IPS DF 4.7 (cell line): ENCODE data around the gene MINDY4.

Experiments
- DNase-seq: peaks from one replicate; pipeline ENCODE4 v3.0.0-alpha.2; 2013; ENCODE audit warnings: low spot score; ENCODE audit errors: extremely low read depth

The MINDY4 gene

GRCh38 chr7:30851651-30852307 lies 80.6 kb downstream of the MINDY4 start:
- no peak for DNase-seq

DNA sequence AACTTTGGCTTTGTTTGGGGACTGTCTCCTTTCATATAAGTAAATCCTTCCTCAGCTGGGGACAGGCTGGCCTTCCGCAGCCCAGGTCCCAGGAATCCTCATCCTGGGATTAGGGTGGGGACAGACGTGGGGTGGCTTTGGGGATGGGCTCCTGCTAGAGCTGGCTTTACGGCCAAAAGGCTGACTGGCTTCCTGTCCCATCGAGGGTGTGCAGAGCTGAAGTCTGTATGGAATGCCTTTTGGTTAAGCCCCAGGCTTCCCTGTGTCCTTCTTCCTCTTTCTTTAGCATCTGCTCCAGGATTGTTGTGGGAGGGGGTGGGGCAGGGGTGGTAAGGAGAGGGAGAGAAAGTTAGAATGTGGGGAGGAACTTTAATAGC lies 81.1 kb downstream of the MINDY4 start:
- no peak for DNase-seq

- DNase-seq, result no peak
Observed at GRCh38 chr7:30852744-30853288, 81.6 kb downstream of the MINDY4 start.

GRCh38 chr7:30853576-30853975 lies 82.4 kb downstream of the MINDY4 start:
- no peak for DNase-seq

DNA sequence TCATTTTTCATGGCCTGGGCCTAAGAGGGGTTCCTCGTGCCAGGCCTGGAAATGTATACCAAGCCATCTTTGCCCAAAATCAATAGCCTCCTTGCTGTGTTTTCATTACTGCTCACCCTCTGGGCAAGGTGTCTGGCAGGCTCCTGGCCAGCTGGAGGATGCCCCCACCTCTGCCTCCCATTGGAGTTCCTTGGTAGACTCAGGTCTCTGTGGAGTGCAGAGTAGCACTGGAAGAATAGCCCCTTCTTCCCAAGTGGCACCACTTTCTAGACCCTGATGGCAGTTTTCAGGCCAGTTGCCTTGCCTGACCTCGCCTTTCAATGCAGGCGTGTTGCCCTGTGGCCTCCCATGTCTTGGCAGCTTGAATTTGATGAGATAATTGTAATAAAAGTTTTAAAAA lies 84.7 kb downstream of the MINDY4 start:
- no peak for DNase-seq

GRCh38 chr7:30858576-30858975 lies 87.4 kb downstream of the MINDY4 start:
- DNase-seq, result no peak

DNA sequence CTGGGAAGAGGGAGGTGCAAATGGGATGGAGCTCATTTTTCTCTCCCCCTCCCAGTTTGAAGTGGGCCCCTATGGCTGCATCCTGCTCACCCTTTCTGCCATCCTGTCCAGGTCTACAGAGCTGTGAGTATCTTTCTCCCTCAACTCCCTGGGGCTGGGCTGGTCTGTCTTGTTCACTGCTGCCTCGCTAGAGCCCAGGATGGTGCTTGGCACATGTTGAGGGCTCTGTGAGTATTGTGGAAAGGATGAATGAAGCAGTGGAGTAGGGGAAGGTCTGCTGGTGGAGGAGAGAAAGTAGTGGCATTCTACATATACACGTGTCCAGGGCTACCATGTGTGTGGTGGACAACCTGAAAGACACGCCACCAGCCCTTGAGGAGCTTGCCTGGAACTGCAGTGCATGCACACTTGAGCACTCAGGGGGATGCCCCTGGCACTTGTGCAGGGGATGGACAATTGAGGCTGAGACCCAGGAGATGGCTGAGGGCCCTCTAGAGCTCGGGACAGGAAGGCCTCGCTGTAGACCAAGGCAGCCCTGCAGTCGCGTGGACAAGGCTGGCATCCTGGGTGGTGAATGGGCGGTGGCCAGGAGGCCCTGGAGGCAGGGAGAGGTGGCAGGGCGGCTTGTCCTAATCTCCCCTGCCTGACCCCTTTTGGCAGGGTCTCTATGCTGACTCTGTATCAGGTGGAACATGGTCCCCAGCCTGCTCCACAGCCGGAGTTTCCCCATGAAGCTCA lies 88.2 kb downstream of the MINDY4 start:
- DNase-seq, result no peak

GRCh38 chr7:30859940-30860496 lies 88.8 kb downstream of the MINDY4 start:
- DNase-seq, result no peak

- DNase-seq, result no peak
Observed at GRCh38 chr7:30861612-30862011, 90.4 kb downstream of the MINDY4 start.

DNA sequence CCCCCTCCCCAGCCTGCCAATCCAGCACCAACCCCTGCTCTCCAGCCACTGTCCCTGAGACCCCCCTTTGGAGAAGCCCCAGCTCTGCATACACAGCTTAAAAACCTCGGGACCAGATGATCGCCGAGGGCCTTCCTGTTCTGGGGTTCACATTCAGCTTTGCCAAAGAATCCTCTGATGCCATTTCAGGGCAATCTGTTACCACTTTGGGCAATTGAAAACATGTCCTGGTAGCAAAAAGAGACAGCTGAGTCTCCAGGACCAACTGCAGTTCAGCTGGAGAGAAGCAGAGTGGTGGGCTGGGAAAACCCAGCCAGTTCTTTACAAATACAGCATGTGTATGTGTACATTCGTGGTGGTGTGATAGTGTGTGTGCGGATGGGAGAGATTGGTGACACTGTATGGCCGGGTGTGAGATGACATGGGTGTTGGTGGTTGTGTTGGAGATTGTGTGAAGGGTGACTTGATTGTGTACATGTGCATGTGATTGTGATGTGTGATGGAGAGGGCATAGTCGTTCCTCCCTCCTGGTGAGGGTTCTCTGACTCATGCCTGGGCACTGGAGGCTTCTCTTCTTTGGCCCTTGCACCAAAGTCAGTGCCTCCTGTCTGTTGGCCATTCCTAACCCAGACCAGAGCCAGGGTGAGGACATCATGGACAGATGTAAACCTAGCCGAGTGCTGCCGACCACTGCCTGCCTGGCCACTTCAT lies 91.9 kb downstream of the MINDY4 start:
- DNase-seq, result no peak

- DNase-seq, result no peak
Observed at GRCh38 chr7:30863706-30864035, 92.5 kb downstream of the MINDY4 start.

DNA sequence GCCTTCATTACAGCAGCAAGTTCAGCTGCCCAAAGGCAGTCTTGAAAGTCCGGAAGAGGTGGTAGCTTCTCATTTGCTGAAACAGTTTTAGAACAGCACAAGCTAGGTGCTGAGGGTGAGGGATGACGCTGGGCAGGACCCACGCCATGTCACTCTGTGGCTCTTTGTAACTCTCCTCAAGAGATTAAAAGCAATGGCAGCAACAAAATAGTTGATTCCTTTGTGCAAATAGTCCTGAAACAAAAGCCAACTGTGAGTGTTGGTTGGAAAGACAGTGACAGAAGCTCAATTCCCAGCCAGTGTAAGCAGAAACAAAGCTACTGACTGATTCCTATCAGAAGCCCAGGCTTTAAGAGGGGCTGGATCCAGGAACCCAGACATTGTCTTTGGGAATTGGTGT lies 92.9 kb downstream of the MINDY4 start:
- no peak for DNase-seq

- no peak for DNase-seq
Observed at GRCh38 chr7:30865076-30865475, 93.9 kb downstream of the MINDY4 start.

DNA sequence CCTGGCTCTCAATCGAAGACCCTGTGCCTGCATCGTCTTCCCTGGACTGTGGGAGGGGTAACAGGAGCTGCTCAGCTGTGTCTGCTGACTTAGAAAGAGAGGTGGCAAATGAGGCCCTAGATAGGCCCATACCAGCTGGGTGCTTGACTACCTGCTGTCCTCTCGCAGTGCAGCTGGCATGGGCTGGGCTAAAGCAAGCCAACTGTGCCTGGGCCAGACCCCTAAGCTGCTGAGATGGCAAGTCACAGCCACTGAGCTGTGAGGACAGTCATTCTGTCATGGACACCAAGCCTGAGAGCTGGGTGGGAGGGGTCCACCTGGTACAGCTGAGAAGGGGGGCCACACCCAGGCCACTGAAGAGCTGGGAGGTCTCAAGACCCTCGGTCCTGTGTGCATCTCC lies 94.6 kb downstream of the MINDY4 start:
- DNase-seq, result no peak

- no peak for DNase-seq
Observed at GRCh38 chr7:30866939-30867338, 95.7 kb downstream of the MINDY4 start.

DNA sequence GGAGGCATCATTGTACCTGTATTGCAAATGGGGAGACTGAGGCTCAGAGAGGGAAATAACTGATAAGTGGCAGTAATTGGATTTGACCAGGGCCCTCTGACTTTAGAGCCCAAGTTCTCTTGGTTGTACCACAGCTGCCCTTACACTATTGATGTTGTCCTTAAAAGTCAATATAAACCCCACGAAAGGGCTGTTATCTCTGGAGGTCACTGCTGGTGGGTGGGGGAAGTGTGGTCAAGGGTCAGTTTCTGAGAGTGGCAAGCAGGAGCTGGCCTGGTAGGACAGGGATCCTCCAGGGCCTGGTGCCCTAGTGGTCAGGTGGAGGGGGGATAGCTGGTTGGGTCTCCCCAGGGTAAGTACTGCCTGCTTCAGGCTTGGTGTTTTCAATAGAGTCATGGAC lies 96.3 kb downstream of the MINDY4 start:
- no peak for DNase-seq

DNA sequence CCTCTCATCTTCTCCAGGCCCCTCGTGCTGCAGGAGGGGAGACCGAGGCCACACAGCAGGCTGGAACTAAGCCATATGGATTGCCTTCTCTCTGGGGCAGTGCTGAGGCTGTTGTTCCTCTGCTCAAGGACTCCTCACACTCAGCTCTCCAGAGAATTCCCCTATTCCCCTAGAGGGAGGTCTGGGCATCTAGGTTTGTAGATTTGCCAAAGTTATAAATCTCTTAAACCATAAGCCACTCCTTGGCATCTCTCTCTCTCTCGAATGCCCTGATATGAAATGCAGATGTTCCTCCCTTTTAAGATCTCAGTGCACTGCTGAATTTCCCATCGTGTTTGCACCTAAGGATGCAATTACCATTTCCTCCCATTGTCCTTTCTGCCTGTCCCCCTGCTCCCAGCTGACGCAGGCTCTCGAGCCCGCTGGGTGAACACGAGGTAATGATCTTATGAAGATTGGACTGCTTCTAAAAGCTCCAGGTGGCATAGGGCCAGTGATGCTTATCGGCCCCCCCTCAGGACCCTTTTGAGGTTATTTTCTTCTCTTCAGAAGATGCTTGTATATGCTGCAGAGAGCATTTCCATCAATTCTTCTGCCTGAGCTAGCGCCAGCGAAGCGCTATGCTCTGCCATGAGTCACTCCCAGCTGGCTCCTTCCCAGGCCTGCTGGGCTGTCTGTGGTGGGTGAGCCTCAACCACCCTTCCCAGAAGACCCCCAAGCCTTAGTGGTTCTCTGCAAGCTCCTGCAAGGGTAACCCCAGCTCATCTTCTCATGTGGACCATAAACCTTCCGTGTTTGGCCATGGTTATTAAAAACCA lies 98.8 kb downstream of the MINDY4 start:
- no peak for DNase-seq

GRCh38 chr7:30870821-30871518 lies 99.8 kb downstream of the MINDY4 start:
- no peak for DNase-seq

DNA sequence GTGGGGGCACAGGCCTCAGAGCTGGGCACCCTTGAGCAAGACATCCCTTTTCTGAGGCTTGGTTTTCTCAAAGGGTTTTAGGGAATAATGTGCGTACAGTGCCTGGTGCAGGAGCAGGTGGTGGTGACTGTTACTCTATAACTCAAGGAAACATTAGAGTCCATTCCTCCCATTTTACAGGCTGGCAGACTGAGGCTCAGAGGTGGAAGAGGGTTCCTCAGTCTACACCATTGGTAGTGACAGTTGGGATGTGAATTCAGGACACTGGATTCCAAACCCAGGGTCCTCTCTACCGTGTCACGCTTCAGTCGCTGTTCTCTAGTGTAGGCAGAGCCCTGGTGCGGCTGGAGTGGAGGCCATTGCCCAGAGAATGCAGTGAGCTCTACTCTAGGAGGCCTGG lies 100.4 kb downstream of the MINDY4 start:
- DNase-seq, result no peak

DNA sequence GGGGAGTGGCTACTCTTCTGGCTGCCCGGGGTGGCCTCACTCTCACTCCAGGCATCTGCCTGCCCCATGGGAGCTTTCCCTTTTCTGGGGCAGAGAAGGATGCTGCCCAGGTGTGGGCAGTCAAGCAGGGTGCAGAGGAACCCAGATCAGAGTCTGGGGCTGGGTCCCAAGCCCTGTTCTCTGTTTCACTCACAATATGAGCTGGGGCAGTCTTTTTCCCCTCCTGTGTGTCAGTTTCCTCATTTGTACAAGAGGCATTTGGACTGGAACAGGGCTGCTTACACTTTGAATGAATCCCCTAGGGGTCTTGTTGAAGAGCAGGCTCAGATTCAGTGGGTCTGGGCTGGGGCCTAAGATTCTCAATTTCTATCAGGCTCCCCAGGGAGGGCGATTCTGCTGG lies 102.0 kb downstream of the MINDY4 start:
- no peak for DNase-seq

GRCh38 chr7:30873656-30874055 lies 102.4 kb downstream of the MINDY4 start:
- no peak for DNase-seq
